HepG2 (cell line): ENCODE data around the gene USP34. TPM values are rescaled to one million over a fixed set of nuclear protein-coding genes. Genes with fewer than 3 reads are reported as not detected.

Experiments
- ATAC-seq: fragments of 200-7000 bp; cut with Tn5 transposase; 3 replicates; pipeline ENCODE4 v1.9.1; 2020; ENCODE audit warnings: mild to moderate bottlenecking, moderate library complexity
- BruUV-seq: library from RNA; stranded (reverse); fragments of 400-500 nt; replicated peaks from 2 replicates; lab custom pipeline; 2021; lab: Mats Ljungman, UMichigan
- CTCF ChIA-PET: fragments of 300-600 bp; formaldehyde crosslinking; extraction: SDS; loops from one replicate; lab custom pipeline; 2021; ENCODE audit warnings: low total read pairs, inconsistent platforms, low intra/inter-chr PET ratio; lab: Yijun Ruan, JAX
- POLR2A ChIA-PET: fragments of 350-600 bp; sonication (Branson Sonifier 250); formaldehyde crosslinking; loops from one replicate; lab custom pipeline; 2020; ENCODE audit warnings: antibody characterized with exemption, inconsistent platforms; lab: Yijun Ruan, JAX
- DNase-seq: peaks from one replicate; pipeline ENCODE4 v3.0.0-alpha.2; 2015; ENCODE audit warnings: low spot score
- FAIRE-seq: peaks from 3 replicates; lab custom pipeline; 2011; peaks lifted over from hg19 to GRCh38; lab: Jason Lieb, UNC
- H2AFZ ChIP-seq: one replicate; pipeline ENCODE4 v1.6.1; 2011; ENCODE audit warnings: low read length, inconsistent platforms
- H3K27ac ChIP-seq: fragments of 300-600 bp; 3 replicates; pipeline ENCODE4 v1.8.0; 2011; ENCODE audit warnings: mixed run types, mild to moderate bottlenecking, mixed read lengths, low read length, inconsistent platforms; ENCODE audit not compliant: insufficient read depth; ENCODE audit errors: extremely low read length
- H3K27me3 ChIP-seq, 2 experiments: fragments of 200-600 bp in 1 of 2; 2 replicates in 1 of 2; 3 replicates in 1 of 2; pipeline versions ENCODE4 v1.6.0 to v1.8.0; 2011; ENCODE audit warnings: low read length in 2 of 2, mild to moderate bottlenecking in 2 of 2, moderate library complexity in 2 of 2, inconsistent platforms in 1 of 2; ENCODE audit not compliant: insufficient read depth in 2 of 2, control insufficient read depth in 1 of 2
- H3K36me3 ChIP-seq, 2 experiments: fragments of 200-600 bp in 1 of 2; replicated peaks in 1 of 2; 2 replicates in 1 of 2; 3 replicates in 1 of 2; pipeline versions ENCODE4 v1.5.1 to v1.8.0; 2011; ENCODE audit warnings: low read length in 2 of 2, inconsistent platforms in 1 of 2; ENCODE audit not compliant: insufficient read depth in 2 of 2, control insufficient read depth in 1 of 2
- H3K4me1 ChIP-seq: 2 replicates; pipeline ENCODE4 v1.5.1; 2012; ENCODE audit warnings: low read length, inconsistent platforms; ENCODE audit not compliant: insufficient read depth
- H3K4me2 ChIP-seq: 2 replicates; pipeline ENCODE4 v1.6.0; 2011; ENCODE audit warnings: low read depth, low read length, inconsistent platforms
- H3K4me3 ChIP-seq, 3 experiments: fragments of 200-600 bp in 1 of 3; sonication (generic), shearing (Covaris generic) in 1 of 3; replicated peaks in 1 of 3; 2 replicates each; pipeline ENCODE4 v1.5.1; 2011 to 2016; ENCODE audit warnings: low read length in 3 of 3, inconsistent platforms in 2 of 3, low read depth in 2 of 3, mild to moderate bottlenecking in 2 of 3, control low read depth in 1 of 3, mixed read lengths in 1 of 3; ENCODE audit not compliant: insufficient read depth in 1 of 3
- H3K79me2 ChIP-seq: one replicate; pipeline ENCODE4 v1.6.1; 2011; ENCODE audit warnings: low read length, inconsistent platforms; ENCODE audit not compliant: insufficient read depth
- H3K9ac ChIP-seq: 2 replicates; pipeline ENCODE4 v1.6.0; 2011; ENCODE audit warnings: mild to moderate bottlenecking, low read depth, low read length, inconsistent platforms; ENCODE audit not compliant: insufficient read depth
- H3K9me3 ChIP-seq: 2 replicates; pipeline ENCODE4 v1.5.1; 2012; ENCODE audit warnings: mild to moderate bottlenecking, low read length
- H4K20me1 ChIP-seq: 2 replicates; pipeline ENCODE4 v1.6.0; 2011; ENCODE audit warnings: inconsistent platforms, mild to moderate bottlenecking, low read length, moderate library complexity; ENCODE audit not compliant: insufficient read depth
- FOXC1 ChIP-seq: sonication (generic); formaldehyde crosslinking; IDR thresholded peaks from 2 replicates; pipeline ENCODE4 v1.8.0; 2022; ENCODE audit warnings: mild to moderate bottlenecking, missing genetic modification reagents, borderline replicate concordance
- HMG20A ChIP-seq: IDR thresholded peaks from 2 replicates; pipeline ENCODE4 v1.6.1; 2016; ENCODE audit warnings: borderline replicate concordance
- IRF2 ChIP-seq: IDR thresholded peaks from 2 replicates; pipeline ENCODE4 v1.6.1; 2018; ENCODE audit warnings: missing genetic modification reagents, missing compliant biosample characterization
- MAFF ChIP-seq: IDR thresholded peaks from 2 replicates; pipeline ENCODE4 v1.6.1; 2011; ENCODE audit warnings: low read depth, low read length, improper control_type of control experiment
- MTF1 ChIP-seq: sonication (generic); formaldehyde crosslinking; IDR thresholded peaks from 2 replicates; pipeline ENCODE4 v1.5.0; 2020; ENCODE audit warnings: missing genetic modification reagents
- SRSF9 ChIP-seq: fragments of 200-400 bp; formaldehyde crosslinking; IDR thresholded peaks from 2 replicates; pipeline ENCODE4 v1.6.1; 2018; ENCODE audit warnings: borderline replicate concordance, mild to moderate bottlenecking, low read depth, low read length; ENCODE audit not compliant: insufficient read depth, poor library complexity, severe bottlenecking
- STAG1 ChIP-seq: sonication (generic); formaldehyde crosslinking; IDR thresholded peaks from 2 replicates; pipeline ENCODE4 v1.4.0; 2020; ENCODE audit warnings: missing genetic modification reagents
- SUZ12 ChIP-seq: fragments of 150-350 bp; IDR thresholded peaks from 2 replicates; pipeline ENCODE4 v1.6.1; 2014; ENCODE audit warnings: low read depth, low read length
- ZMYM3 ChIP-seq: sonication (generic); formaldehyde crosslinking; IDR thresholded peaks from 2 replicates; pipeline ENCODE4 v1.5.1; 2020; ENCODE audit warnings: mild to moderate bottlenecking, missing genetic modification reagents
- ZNF224 ChIP-seq: sonication (generic); formaldehyde crosslinking; IDR thresholded peaks from 2 replicates; pipeline ENCODE4 v1.5.0; 2020; ENCODE audit warnings: mild to moderate bottlenecking, missing genetic modification reagents
- ZNF260 ChIP-seq: sonication (generic); formaldehyde crosslinking; IDR thresholded peaks from 2 replicates; pipeline ENCODE4 v1.4.0; 2020; ENCODE audit warnings: missing genetic modification reagents, low read depth, mild to moderate bottlenecking, borderline replicate concordance
- ZNF274 ChIP-seq: sonication (generic); formaldehyde crosslinking; IDR thresholded peaks from 2 replicates; pipeline ENCODE4 v1.5.1; 2020; ENCODE audit warnings: mild to moderate bottlenecking, missing genetic modification reagents
- ZNF7 ChIP-seq: IDR thresholded peaks from 2 replicates; pipeline ENCODE4 v1.6.1; 2016; ENCODE audit warnings: missing biosample characterization, missing genetic modification reagents
- WGBS: methylation state at CpG from one replicate; pipeline ENCODE4 v1.1.6; 2017; ENCODE audit warnings: low lambda C conversion rate; 5-methylcytosine and 5-hydroxymethylcytosine counted together
- in situ Hi-C: cut with HindIII; loops from 2 replicates; pipeline ENCODE4 v1.10.0; 2017; ENCODE audit warnings: low pct_unique_long_range_greater_than_20kb; ENCODE audit not compliant: extremely low pct_ligation_motif_present
- intact Hi-C: fragments of 100-400 bp; cut with micrococcal nuclease; formaldehyde crosslinking; loops from one replicate; pipeline ENCODE4 v1.10.0; 2022; ENCODE audit not compliant: unreplicated experiment
- polyA plus RNA-seq, 8 experiments: library from polyadenylated mRNA; depleted of rRNA in 3 of 8; stranded (reverse) in 7 of 8; unstranded in 1 of 8; fragments of >200 nt; fragmentation: Illumina TruSeq in 4 of 8; extraction: Trizol in 4 of 8; gene quantifications; 2 replicates each; pipeline versions ENCODE4 v1.2.1 to v1.2.3, GENCODE V29; 2011 to 2016; ENCODE audit warnings: low read depth in 4 of 8, missing spikeins in 1 of 8, mixed read lengths in 1 of 8; ENCODE audit not compliant: insufficient read depth in 1 of 8
- total RNA-seq, 5 experiments: library from RNA; depleted of rRNA; stranded (reverse); fragments of >200 nt; fragmentation: Illumina TruSeq; extraction: Trizol; gene quantifications; 2 replicates each; pipeline ENCODE4 v1.2.3, GENCODE V29; 2016; ENCODE audit warnings: low read depth in 1 of 5
- TF ChIP-seq, protein P1 (sequence below): sonication (generic); formaldehyde crosslinking; IDR thresholded peaks from 2 replicates; pipeline ENCODE4 v1.8.0; 2022; ENCODE audit warnings: missing genetic modification reagents, mild to moderate bottlenecking, inconsistent platforms, borderline replicate concordance
- TF ChIP-seq, protein P2 (sequence below): sonication (generic); formaldehyde crosslinking; IDR thresholded peaks from 2 replicates; pipeline ENCODE4 v1.8.0; 2022; ENCODE audit warnings: missing genetic modification reagents, low read depth, mild to moderate bottlenecking, borderline replicate concordance

The USP34 gene
- total and polyA plus RNA-seq, 2 of the 13 experiments (the other 11 are each of a cell fraction or from before 2014, with no cell fraction given) = 99.2 to 100 TPM

DNA sequence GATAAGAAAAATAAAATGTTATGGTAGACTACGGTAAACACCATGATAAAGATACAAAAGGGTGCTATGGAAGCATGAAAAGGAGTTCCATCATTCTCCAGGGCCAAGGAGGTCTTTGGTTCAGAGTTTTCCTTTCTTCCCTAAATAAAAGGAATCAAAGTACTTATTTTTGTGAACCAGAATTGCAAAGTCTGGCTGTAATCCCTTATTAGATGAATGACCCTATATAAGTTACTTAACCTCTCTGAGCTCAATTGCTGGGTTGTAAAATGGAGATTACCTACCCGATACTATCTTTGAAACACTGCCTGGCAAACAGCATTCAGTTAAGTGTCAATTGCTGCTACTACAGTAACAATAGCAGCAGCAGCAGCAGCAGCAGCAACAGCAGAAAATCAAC, 218.9 kb downstream of the USP34 start:
- H3K79me2 ChIP-seq = no peaks in the 10 kb centered on the region
- no peaks in the 10 kb centered on the region for H3K27me3 ChIP-seq
- TF ChIP-seq ZNF224 (CRISPR knock-in tag) = no peak
- no peak for TF ChIP-seq MTF1
- TF ChIP-seq ZNF274 (CRISPR knock-in tag) = no peak
- TF ChIP-seq STAG1 (CRISPR knock-in tag) = no peak
- TF ChIP-seq, protein P1, sequence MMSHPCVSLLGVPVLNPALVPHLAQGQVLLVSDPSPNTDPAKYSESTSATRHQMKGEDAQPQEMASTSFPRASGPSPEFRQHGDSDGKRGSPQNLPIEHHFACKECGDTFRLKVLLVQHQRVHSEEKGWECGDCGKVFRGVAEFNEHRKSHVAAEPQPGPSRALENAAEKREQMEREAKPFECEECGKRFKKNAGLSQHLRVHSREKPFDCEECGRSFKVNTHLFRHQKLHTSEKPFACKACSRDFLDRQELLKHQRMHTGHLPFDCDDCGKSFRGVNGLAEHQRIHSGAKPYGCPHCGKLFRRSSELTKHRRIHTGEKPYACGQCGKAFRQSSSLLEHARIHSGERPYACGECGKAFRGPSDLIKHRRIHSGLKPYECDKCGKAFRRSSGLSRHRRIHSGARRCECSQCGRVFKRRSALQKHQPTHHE (CRISPR knock-in tag) = no peak
- TF ChIP-seq SUZ12 = no peak
- TF ChIP-seq ZNF7 (CRISPR knock-in tag) = no peak
- no peak for TF ChIP-seq IRF2 (CRISPR knock-in tag)
- TF ChIP-seq, protein P2, sequence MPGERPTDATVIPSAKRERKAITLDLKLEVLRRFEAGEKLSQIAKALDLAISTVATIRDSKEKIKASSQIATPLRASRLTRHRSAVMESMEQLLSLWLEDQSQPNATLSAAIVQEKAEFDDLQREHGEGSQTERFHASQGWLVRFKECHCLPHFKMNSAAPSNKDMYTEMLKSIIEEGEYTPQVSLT = no peak
- no peak for TF ChIP-seq SRSF9
- TF ChIP-seq HMG20A (CRISPR knock-in tag) = no peak
- no peak for TF ChIP-seq ZNF260
- TF ChIP-seq MAFF = no peak
- TF ChIP-seq FOXC1 (CRISPR knock-in tag) = no peak
- no peak for TF ChIP-seq ZMYM3 (CRISPR knock-in tag)
- H3K4me1 ChIP-seq = peaks cover 7% of the 10 kb centered on the region; the same call in 1 of the 2 replicates
- in situ Hi-C loops (no loop called here), intact Hi-C loops (no loop called here)
- H3K9ac ChIP-seq = no peak overlapping the region
- no peak for ATAC-seq
- no peak overlapping the region for H2AFZ ChIP-seq
- no peak overlapping the region for H3K27ac ChIP-seq
- H3K4me2 ChIP-seq = no peak overlapping the region
- no peaks in the 10 kb centered on the region; the same call in 1 of the 2 replicates for H4K20me1 ChIP-seq
- ChIA-PET POLR2A (no interaction called here), CTCF (no interaction called here)
- H3K4me3 ChIP-seq = no peak overlapping the region
- peaks cover 11 to 56% of the 10 kb centered on the region in 2 experiments for H3K36me3 ChIP-seq
- WGBS = 99% methylated on average over 2 of the region's 2 CpGs
- BruUV-seq = no TSS peak
- no peak for FAIRE-seq
- DNase-seq = no peak
- H3K9me3 ChIP-seq = no peaks in the 10 kb centered on the region
